Adipose tissue (tissue), 3 donors: ENCODE data around the gene COL20A1. TPM values are rescaled to one million over a fixed set of nuclear protein-coding genes. Genes with fewer than 3 reads are reported as not detected.
"Not testable (repeated sequence)": the region's sequence is repeated elsewhere in the genome, so short reads cannot be mapped to it uniquely, and the experiment has no call there.

Experiments used
- H3K27ac ChIP-seq: one replicate; pipeline ENCODE4 v1.5.1; 2013; ENCODE audit warnings: low read depth, low read length
- WGBS, 3 donors: extraction: QIAGEN DNeasy Blood & Tissue Kit; methylation state at CpG; one replicate each; pipeline ENCODE4 v1.1.7; 2013; 5-methylcytosine and 5-hydroxymethylcytosine counted together
- polyA plus RNA-seq, 3 donors: library from polyadenylated mRNA; stranded (reverse); fragments of 200-250 nt; gene quantifications; one replicate each; pipeline ENCODE4 v1.2.3, GENCODE V29; 2013
- donor health status: healthy with polysubstance abuse.
- donor health status: Bipolar disorder and iron deficiency.
- donor health status: healthy.

COL20A1 gene
- polyA plus RNA-seq, 3 donors, result not detected

GRCh38 chr20:63335711-63336110, 42.7 kb downstream of the COL20A1 start:
- WGBS, 3 donors, result 38 to 48% (median 45%) methylated on average over 9 of the region's 9 CpGs
- no peak overlapping the region for H3K27ac ChIP-seq

GRCh38 chr20:63336232-63336752, 43.3 kb downstream of the COL20A1 start:
- H3K27ac ChIP-seq, result no peak overlapping the region
- 84 to 94% (median 91%) methylated on average over 29 of the region's 29 CpGs for WGBS, 3 donors

- no peak overlapping the region for H3K27ac ChIP-seq
- 50 to 77% (median 76%) methylated on average over 12 of the region's 12 CpGs for WGBS, 3 donors
These were observed 44.9 kb downstream of the COL20A1 start for GRCh38 chr20:63337786-63338420.

- 52 to 55% (median 54%) methylated on average over 14 of the region's 14 CpGs for WGBS, 3 donors
- not testable (repeated sequence) for H3K27ac ChIP-seq
These were observed 46.4 kb downstream of the COL20A1 start for GRCh38 chr20:63339154-63340094.

GRCh38 chr20:63340158-63340688, 47.2 kb downstream of the COL20A1 start:
- WGBS, 3 donors, result 49 to 64% (median 51%) methylated on average over 10 of the region's 10 CpGs
- H3K27ac ChIP-seq, result not testable (repeated sequence)

DNA sequence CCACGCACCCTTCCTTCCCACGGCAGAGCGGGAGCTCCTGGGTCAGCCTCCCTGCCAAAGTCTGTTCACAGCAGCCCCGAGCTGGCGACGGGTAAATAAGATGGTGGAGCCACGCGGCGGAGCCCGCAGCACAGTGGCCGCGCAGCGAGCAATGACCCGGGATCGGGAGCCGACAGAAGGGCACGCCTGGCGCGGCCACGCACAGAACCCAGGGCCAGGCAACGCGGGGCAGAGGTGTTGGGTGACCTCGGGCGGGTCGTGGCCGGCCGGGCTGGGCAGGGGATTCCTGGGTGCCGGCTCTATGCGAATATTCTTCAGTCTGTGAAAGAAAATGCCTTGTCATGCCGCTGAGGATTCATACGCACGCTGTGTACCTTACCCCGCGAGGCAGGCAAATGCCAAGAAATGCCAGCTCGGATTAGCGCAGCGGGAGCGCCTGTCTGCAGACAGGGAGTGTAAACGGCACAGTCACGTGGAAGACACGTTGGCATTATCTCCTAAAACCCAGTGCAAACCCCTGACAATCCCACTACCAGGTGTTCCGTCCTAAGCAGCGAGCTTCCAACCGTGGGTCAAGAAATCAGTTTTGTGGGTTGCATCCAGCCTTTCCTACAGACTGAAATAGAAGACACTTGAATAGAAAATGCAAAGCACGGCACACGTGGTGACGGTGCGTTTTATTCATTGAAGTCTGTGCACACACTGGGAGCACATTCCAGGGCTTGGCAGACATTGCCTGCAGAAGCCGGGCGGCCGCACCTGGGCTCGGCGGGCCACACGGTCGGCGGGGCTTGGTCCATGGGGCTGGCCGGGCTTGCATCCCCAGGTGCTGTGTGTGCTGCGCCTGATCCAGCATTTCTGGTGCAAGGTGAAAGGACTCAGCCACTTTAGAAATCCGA, 49.8 kb downstream of the COL20A1 start:
- H3K27ac ChIP-seq, result no peak overlapping the region
- 84 to 92% (median 92%) methylated on average over 59 of the region's 59 CpGs for WGBS, 3 donors

- no peak overlapping the region for H3K27ac ChIP-seq
- 41 to 67% (median 59%) methylated on average over 37 of the region's 37 CpGs for WGBS, 3 donors
These were observed 50.8 kb downstream of the COL20A1 start for GRCh38 chr20:63343460-63344445.

DNA sequence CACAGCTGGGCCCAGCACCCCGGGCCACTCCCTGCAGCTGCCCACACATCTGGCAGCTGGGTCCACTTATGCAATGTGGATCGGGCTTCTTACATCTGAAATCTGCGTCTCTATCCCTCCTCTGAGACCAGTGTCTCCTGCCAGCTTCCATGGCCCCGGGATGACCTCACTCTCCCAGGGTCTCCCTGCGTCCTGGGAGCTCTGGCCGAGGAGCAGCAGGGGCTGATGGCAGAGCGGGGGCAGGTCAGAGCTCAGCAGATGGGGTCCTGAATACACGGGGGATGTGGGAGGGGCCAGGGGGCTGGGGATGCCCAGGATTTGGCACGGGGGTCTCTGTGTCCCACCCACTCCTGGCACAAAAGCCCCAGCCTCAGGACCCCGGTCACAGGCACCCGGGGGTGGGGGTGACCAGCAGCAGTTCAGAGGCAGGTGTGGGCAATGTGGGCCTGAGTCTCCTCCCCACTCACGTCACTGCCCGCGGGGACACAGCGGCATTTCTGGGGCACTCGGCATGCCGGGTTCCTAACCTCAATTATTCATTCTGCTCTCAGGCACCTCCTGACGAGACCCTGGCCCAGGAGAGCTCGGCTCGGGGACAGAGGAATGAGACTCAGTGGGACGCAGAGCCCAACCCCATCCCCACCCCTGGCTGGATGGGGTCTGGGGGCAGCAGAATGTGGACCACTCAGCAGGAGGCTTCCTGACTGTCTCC, 51.8 kb downstream of the COL20A1 start:
- no peak overlapping the region for H3K27ac ChIP-seq
- WGBS, 3 donors, result 44 to 48% (median 45%) methylated on average over 19 to 21 of the region's 21 CpGs

DNA sequence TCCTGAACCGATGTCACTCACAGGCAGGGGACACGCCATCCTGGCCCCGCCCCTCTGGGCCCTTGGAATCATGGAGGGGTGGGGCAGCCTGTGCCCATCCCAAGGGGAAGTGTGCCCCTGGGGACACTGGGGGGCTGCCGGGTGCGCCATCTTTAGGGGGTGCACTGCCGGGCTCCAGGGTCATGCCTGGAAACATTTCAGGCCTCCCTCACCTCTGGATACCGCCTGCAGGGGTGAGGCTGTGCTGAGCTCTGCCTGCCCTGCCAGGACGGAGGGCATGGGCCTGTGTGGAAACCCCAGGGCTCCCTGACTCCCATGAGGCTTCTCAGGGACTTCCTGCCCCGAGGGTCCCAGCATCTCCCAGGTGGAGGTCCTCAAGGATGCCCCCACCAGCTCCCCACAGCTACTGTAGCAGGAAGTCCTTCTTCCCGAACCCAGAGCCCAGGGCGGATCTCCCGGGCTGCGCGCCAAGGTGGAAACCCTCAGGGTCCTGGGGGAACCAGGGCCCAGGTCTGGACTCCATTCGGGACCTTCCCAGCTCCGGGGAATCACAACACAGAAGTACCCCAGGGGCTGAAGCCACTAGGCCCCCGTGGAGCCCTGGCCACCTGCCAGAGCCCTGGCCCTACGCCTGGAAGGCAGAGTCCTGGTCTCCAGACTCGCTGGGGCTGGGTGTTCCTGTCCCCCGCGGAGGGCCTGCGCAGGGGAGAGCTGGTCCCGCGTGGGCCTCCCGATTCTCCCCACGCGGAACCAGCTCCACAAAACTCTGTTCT, 52.5 kb downstream of the COL20A1 start:
- no peak overlapping the region for H3K27ac ChIP-seq
- 38 to 62% (median 56%) methylated on average over 26 to 27 of the region's 27 CpGs for WGBS, 3 donors

- WGBS, 3 donors, result 58 to 67% (median 61%) methylated on average over 46 to 50 of the region's 50 CpGs
These were observed 53.4 kb downstream of the COL20A1 start for GRCh38 chr20:63346131-63347080.

DNA sequence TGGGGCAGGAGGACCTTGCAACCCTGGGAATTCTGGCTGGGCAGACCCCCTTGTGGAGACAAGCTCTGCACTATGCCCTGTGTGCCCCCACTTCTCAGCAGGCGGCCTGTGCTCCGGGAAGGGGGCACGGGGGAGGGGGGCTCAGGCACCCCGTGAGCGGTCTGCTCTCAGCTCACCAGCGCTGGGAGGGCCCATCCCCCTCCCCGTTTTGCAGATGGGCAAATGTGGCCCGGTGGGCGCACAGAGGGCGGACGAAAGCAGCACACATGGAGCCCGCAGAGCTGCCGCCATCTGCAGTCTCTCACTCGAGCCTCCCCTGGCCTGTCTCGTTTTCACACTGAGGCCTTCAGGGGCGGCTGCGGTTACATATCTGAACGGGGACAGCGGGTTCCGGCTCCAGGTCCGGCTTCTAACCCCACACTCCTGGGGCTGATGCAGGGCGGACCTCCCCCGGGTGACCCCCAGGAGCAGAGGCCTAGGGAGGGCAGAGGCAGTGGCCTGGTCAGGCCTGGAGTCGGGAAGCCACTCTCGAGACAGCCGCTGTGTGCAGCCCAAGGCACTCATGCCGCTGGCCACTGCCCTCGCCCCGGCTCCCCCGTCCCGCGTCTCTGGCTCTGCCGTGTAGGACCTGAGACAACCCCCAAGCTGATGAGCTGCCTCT, 54.2 kb downstream of the COL20A1 start:
- WGBS, 3 donors, result 66 to 84% (median 83%) methylated on average over 32 to 33 of the region's 33 CpGs
- no peak overlapping the region for H3K27ac ChIP-seq

More at GRCh38 chr20:63346131-63347080, 53.4 kb downstream of the COL20A1 start:
- no peak overlapping the region for H3K27ac ChIP-seq

DNA sequence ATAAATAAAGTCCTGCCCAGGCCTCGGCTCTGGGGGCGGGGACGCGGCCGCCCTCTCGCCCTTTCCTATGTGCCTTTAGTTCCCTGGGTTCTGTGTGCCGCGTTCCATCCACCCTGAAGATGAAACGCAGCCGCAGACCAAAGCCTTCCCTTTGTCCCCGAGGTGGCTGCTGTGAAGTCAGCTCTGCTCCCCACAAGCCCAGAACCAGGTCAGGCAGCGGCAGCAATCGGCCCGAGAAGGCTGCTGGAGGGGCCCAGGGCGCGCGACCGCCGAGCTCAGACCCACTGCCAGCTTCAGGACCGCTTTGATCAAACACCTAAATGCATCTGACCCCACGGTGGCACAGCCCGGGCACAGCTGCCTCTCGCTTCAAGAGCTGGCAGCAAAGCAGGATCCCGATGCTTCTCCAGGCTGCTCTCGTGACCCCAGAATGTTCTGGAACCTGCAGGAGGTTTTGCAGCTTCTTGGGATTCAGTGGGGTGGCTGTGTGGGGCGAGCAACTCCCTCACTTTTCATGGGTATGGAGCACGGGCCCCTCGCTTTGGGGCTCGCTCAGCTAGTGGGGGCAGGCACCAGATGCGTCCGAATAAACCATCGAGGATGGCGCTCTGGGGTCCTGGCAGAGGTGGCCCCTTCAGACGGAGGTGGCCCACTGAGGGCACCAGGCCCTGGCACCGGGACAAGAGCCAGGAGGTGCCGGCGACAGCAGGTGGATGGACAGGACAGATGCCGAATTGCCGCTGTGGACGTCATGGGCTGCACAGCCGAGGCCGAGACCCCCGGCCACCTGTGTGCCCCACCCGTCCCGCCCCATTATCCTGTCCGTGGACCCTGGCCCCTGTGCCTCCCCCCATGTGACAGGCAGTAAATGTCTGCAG, 55.2 kb downstream of the COL20A1 start:
- 77 to 86% (median 84%) methylated on average over 43 to 46 of the region's 46 CpGs for WGBS, 3 donors
- no peak overlapping the region for H3K27ac ChIP-seq

- WGBS, 3 donors, result 80 to 88% (median 85%) methylated on average over 27 to 29 of the region's 29 CpGs
These were observed 56.0 kb downstream of the COL20A1 start for GRCh38 chr20:63348828-63349515.

More at GRCh38 chr20:63348828-63349515, 56.0 kb downstream of the COL20A1 start:
- no peak overlapping the region for H3K27ac ChIP-seq
